IMR-90 (cell line): ENCODE measurements around the gene SMTN. TPM values are rescaled to one million over a fixed set of nuclear protein-coding genes. Genes with fewer than 3 reads are reported as not detected.

Experiments
- BHLHE40 ChIP-seq: fragments of 150-350 bp; IDR thresholded peaks from 2 replicates; pipeline ENCODE4 v1.6.1; 2016; ENCODE audit warnings: mild to moderate bottlenecking, low read depth, low read length
- MAFK ChIP-seq: IDR thresholded peaks from 2 replicates; pipeline ENCODE4 v1.6.1; 2012; ENCODE audit warnings: low read depth, low read length, improper control_type of control experiment
- NFE2L2 ChIP-seq: fragments of 150-350 bp; IDR thresholded peaks from 2 replicates; pipeline ENCODE4 v1.6.1; 2016; ENCODE audit warnings: low read depth, mild to moderate bottlenecking, low read length
- RCOR1 ChIP-seq: IDR thresholded peaks from 2 replicates; pipeline ENCODE4 v1.6.1; 2012; ENCODE audit warnings: mild to moderate bottlenecking, low read length, improper control_type of control experiment; ENCODE audit not compliant: insufficient replicate concordance
- polyA plus RNA-seq, 3 experiments: library from polyadenylated mRNA; depleted of rRNA; stranded (reverse); fragments of >200 nt; gene quantifications; 2 replicates each; pipeline ENCODE4 v1.2.3, GENCODE V29; 2012; ENCODE audit warnings: low replicate concordance in 1 of 3
- total RNA-seq: library from RNA; depleted of rRNA; stranded (reverse); fragments of >200 nt; gene quantifications from 2 replicates; pipeline ENCODE4 v1.2.3, GENCODE V29; 2012
- TF ChIP-seq, protein P1 (sequence below): fragments of 150-350 bp; IDR thresholded peaks from 2 replicates; pipeline ENCODE4 v1.6.1; 2016; ENCODE audit warnings: low read depth, mild to moderate bottlenecking, low read length, moderate library complexity, borderline replicate concordance

SMTN gene
- total and polyA plus RNA-seq, 2 of the 4 experiments (the other 2 are of a cell fraction), result 53.6 to 63.7 TPM

GRCh38 chr22:31080848-31081649, at the start of gene SMTN (continued):
- TF ChIP-seq, protein P1, sequence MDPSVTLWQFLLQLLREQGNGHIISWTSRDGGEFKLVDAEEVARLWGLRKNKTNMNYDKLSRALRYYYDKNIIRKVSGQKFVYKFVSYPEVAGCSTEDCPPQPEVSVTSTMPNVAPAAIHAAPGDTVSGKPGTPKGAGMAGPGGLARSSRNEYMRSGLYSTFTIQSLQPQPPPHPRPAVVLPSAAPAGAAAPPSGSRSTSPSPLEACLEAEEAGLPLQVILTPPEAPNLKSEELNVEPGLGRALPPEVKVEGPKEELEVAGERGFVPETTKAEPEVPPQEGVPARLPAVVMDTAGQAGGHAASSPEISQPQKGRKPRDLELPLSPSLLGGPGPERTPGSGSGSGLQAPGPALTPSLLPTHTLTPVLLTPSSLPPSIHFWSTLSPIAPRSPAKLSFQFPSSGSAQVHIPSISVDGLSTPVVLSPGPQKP, result no peak
- TF ChIP-seq BHLHE40, result peak; percentile 95
- no peak for TF ChIP-seq RCOR1
- TF ChIP-seq MAFK, result no peak
- TF ChIP-seq NFE2L2, result no peak
